Effector CD8-positive, alpha-beta T cell (primary cell): ENCODE data around the gene NCOA4.
"Not testable (repeated sequence)": the region's sequence is repeated elsewhere in the genome, so short reads cannot be mapped to it uniquely, and the experiment has no call there.

ENCODE experiments used
- DNase-seq: peaks from one replicate; lab custom pipeline; 2025; lab: John Stamatoyannopoulos, UW
- total RNA-seq, 4 experiments: gene quantifications; one replicate each; lab custom pipeline; 2026; lab: John Stamatoyannopoulos, UW

NCOA4 gene
- total RNA-seq = 257 to 292 (median 276) reads per million in 4 experiments

DNA sequence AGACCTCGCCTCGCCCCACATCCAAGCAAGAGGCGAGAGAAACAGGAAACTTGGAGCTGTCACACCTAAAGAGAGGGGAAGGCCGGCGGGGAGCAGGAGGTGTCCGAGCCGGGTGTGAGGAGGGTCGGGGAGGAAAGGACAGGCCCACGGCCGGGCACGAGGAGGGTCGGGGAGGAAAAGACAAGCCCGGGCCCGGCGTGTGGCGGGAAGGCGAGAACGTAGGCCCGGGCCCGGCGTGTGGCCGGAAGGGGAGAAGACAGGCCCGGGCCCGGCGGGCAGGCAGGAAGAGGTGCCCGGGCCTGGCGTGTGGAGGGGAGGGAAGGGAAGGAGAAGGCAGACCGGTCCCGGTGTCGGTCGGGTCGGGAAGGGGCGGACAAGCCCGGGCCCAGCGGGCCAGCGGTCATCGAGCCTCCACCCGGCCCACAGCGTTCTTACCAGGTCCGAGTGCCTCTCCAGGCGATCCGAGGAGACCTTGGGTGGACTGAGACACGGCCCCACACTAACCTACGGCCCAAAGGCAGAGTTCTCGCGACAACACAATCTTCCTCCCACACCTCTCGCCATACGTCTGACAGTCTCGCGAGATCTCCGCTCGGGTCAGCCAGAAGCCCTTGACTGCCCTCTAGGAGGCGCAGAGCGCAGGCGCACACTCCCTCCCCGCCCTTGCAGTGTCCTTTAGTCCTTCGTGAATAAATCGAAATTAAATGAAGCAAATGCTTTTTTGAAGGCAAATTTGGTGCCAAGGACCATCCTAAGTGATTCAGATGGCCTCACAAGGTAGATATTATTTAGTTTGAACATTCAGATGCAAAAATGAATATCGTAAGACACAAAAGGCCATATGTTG is at the start of gene NCOA4:
Gene NCOA4, minus strand, starts transcription at position 533 of the 847 bp plus-strand sequence. CDS start 13,943 bp downstream, outside the sequence.
- peak; percentile 94 for DNase-seq

- DNase-seq = no peak
These were observed 49.6 kb upstream of the NCOA4 start for GRCh38 chr10:46079831-46080585.

DNA sequence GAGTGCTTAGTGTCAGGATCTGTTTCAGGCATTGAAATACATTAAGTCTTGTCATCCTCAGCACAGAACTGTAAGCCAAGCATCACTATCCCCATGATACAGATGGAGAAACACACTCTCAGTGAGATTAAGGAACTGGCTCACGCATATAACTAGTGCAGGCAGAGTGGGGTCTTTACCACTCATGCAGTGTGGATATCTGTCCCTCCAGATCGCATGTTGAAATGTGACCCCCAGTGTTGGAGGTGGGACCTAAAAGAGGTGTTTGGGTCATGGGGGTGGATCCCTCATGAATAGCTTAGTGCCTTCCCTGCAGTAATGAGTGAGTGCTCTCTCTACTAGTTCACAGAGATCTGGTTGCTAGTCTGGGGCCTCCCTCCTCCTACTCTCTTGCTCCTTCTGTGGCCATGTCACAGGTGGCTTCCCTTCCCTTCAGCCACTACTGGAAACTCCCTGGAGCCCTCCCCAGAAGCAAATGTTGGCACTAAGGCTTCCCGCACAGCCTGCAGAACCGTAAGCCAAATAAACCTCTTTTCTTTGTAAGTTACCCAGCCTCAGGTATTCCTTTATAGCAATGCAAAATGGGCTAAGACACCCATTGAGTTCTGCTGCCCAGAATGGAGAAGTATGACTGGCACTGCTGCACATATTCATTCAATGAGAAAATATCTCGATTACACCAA is 47.4 kb upstream of the NCOA4 start:
- no peak for DNase-seq

DNA sequence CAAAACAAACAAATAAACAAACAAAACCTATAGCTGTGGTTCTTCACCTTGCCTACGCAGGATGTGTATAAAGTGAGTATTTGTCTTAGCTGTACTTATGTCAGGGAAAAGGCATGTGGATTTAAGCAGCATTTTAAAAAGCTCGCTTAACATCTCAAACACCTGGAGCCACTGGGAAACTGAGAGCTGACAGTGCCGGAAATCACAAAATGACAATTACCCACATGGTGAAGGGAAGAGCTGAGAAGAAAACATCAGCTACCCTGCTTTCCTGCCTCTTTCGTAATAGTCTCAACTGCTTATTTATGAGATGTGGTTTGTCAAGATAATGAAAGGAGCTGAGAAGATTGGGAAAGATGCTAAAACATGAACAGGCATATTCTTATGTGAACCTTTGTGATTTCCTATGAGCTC is 46.7 kb upstream of the NCOA4 start:
- DNase-seq = no peak

DNA sequence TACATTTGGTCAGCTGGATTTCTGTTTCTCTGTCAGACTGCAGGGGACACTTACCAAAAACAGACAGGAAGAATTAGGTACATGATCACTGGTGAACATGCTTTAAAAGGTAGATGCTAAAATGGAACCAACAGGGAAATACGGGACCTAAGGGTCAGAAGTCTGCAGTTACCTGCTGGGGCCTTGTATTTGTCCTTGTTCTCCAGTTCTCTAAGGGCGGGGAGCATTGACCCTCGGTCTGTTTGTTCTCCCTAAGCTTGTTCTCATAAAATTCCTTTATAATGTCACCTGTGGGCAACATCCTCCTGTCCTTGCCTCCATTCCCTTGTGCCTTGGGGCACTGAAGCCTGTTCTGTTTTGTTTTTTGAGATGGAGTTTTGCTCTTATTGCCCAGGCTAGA is 45.4 kb upstream of the NCOA4 start:
- DNase-seq = no peak

DNA sequence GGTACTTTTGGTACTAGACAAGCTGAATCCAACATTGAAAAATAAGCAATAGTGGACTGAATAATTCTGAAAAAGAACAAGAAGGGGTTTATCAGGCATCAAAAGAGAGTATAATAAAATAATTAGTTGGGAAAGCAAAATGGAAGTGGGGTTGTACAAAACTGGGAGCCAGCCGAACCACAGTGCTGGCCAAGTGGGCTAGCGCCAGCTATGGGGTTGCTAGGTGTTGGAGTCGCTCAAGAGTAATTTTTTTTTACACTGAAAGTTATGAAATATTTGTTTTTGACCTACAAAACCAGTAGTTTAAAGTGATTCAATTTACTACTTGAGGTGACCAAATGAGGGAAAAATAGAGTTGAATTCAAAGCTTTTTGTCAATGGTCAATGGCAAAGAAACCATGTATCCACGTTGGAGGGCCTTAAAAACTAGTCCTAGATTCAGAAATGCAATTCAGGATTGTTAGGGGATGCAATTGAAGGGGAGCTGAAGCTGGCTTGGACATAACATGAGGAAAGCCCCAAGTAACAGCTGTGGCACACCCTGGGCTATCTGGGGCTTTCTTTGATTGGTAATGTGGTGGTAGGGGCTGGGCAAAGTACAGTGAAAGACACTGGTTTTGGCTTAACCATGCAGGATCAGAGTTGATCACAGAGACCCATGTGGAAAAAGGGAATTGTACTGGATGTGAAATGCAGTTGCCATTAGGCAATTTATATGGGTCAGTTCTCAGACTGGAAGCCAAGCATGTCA is 43.9 kb upstream of the NCOA4 start:
- DNase-seq = no peak

- no peak for DNase-seq
These were observed 43.1 kb upstream of the NCOA4 start for GRCh38 chr10:46073564-46073963.

GRCh38 chr10:46070749-46071148 is 40.3 kb upstream of the NCOA4 start:
- no peak for DNase-seq

GRCh38 chr10:46069771-46070463 is 39.5 kb upstream of the NCOA4 start:
- DNase-seq = no peak

DNA sequence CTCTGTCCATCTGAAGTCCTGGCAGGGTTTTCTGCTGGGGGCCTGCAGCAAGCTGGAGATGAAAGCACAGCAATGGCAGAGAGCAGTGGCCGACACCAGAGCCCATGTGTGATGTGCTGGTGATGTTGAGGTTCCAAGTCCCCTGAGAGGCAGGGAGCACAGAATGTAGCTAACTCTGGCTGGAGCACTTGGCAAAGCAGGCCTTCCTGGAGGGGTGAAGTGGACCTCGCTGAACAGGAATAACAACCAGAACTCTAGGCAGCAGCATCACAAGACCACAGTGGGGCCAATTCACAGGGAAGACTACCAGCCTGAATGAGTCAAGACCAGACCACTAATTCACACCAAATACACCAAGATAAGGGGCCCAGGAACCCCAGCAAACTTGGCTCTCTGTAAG is 38.5 kb upstream of the NCOA4 start:
- DNase-seq = no peak

DNA sequence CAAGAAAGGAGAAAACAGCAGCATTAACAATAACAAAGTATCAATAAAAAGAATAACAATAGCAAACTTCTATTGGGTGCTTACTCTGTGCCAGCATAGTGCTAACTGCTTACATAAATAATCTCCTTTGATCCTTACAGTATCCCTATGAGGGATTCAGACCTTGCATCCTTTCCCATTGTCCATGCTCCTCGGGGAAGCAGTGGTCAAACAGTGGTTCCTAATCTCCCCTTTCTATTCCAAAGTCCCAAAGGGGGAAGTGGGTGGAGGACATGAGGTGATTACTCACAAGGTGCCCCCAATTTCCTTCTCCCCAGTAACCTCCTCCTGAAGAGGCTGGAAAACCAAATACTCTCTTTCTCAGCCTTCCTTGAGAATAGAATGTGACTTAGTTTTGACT is 37.7 kb upstream of the NCOA4 start:
- no peak for DNase-seq

DNA sequence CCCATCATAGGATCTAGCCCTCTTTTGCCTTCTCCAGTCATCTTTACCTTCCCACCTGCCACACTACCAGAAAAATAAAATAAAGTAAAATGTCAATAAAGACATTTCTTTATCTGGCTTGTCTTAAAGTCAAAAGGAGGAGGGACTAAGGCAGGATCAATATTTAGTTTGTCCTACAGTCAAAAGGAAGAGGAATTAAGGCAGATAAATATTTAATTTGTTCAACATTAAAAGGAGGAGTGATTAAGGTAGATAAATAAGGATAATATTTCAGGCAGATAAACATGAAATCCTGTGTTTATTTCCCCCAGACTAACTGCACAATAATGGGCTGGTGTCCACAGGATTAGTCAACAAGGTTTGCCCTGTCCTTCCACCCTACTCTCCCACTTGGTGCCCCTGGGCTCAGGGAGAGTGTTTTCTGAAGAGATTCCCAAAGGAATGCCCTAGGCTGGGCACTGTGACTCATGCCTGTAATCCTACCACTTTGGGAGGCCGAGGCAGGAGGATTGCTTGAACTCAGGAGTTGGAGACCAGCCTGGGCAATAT is 33.9 kb upstream of the NCOA4 start:
- no peak for DNase-seq

DNA sequence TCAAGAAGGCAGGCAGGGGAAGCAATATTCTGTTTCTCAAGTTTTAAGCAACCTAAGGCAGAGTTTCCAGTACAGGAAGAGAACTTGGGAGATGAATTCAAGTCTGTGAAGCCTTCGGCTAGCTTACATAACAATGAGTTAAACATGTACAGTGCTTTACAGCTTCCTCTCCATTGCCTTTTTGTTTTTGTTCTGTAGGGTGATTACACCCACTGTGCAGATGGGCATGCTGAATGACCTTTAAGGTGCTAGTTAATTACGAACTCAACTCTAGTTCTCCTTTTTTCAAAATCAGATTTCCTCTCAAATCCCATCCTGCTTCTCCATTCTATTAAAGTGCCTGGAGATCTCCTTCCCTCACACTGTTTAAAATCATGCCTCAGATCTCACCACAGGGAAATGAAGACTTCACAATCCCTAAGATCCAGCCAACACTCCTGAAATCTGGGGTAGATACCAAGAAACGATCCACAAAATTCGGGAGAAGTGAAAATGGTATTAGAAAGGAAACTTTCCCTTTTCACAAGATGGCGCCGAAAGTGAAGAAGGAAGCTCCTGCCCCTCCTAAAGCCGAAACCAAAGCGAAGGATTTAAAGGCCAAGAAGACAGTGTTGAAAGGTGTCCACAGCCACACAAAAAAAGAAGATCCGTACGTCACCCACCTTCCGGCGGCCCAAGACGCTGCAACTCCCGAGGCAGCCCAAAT is 32.5 kb upstream of the NCOA4 start:
- DNase-seq = no peak

- no peak for DNase-seq
These were observed 30.3 kb upstream of the NCOA4 start for GRCh38 chr10:46060706-46061105.

GRCh38 chr10:46057927-46058326 is 27.5 kb upstream of the NCOA4 start:
- DNase-seq = not testable (repeated sequence)

- DNase-seq = no peak
These were observed 26.6 kb upstream of the NCOA4 start for GRCh38 chr10:46057038-46057437.

DNA sequence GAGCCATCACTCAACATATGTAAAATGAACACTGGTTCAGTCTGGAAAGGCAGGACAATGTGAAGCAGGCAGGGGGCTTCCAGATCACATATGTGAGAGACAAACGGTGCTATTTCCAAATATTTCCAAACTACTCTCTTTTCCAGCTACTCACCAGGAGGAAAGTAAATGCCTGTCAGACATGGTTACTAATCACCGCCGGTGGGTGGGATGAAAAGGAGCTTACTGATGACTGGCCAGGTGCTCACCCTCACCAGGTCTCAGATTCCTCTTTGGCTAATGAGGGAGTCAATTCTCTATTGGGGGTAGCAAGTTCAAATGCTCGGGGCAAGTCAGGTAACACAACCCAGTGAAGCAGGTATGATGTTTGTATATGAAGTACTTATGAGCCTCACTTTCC is 25.3 kb upstream of the NCOA4 start:
- no peak for DNase-seq

GRCh38 chr10:46053534-46054434 is 23.4 kb upstream of the NCOA4 start:
- DNase-seq = no peak

DNA sequence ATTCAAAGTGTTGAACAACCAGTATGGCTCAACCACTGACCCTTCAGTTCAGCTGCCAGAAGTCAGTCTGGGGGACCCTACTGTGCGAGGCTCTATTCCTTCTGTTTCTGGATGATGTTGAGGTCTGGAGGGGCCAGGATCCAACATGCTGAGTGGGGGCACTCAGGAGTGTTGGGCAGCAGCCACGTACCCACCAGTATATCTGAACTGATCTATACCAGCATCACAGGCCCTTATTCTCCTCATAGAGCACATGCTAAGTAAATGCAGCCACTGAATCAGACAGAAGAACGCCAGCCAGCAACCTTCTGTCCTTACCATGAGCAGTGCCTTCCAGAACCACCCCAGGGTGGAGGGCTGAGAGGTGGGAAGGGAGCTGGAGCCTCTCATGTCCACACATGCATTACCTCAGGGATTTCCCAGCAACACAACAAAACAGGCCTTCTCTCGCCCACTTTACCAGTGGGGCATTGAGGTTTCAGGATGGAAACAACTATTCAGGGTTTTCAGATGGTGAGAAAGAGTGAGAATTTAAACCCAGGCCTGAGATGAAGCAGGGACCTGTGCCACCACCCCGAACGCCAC is 22.5 kb upstream of the NCOA4 start:
- DNase-seq = no peak
